ENCODE data around the gene NPTX2. TPM values are rescaled to one million over a fixed set of nuclear protein-coding genes. Genes with fewer than 3 reads are reported as not detected.

NPTX2 gene
- total RNA-seq (2021; ENCODE audit: unreplicated experiment) (not detected), Bru-seq, nascent RNA (not detected), BruChase-seq, experiment 1, labeled RNA remaining after a 6-hour chase (not detected), BruChase-seq, experiment 2, labeled RNA remaining after a 2-hour chase (not detected)
- polyA plus RNA-seq (2012): not detected in 2 replicates
- long read RNA-seq: 0 reads

- no peak within 1 kb of the TSS for H3K4me3 ChIP-seq (replicated peaks in 1 of 2; ENCODE audit: low read depth in 1 of 2, low read length in 2 of 2)
- intact Hi-C loops (cut with micrococcal nuclease): no loop called here
- H3K9me2 ChIP-seq (ENCODE audit: insufficient read depth): no peaks in the 10 kb centered on the region
- H3K36me3 ChIP-seq (ENCODE audit: control insufficient read depth in 1 of 2, insufficient read depth in 2 of 2, low read length in 2 of 2): no peaks in the 10 kb centered on the region
- H3K4me1 ChIP-seq (ENCODE audit: control insufficient read depth in 1 of 2, insufficient read depth in 2 of 2, low read length in 2 of 2): no peaks in the 10 kb centered on the region
- peaks cover 40% of the 10 kb centered on the region for H3K27me3 ChIP-seq (ENCODE audit: insufficient read depth, low read length)
- no peak within 1 kb of the TSS for H2AFZ ChIP-seq (ENCODE audit: low read depth, low read length, poor library complexity, severe bottlenecking)
- BruUV-seq (replicated peaks): no TSS peak
- H4K20me1 ChIP-seq (ENCODE audit: insufficient read depth): no peaks in the 10 kb centered on the region
- ChIA-PET RAD21 (ENCODE audit: low non-redundant PET in 1 of 2, low total read pairs in 2 of 2, uncharacterized antibody in 2 of 2, unreplicated experiment in 2 of 2) (no interaction called here), CTCF (no interaction called here), POLR2A (no interaction called here)
- no peaks in the 10 kb centered on the region for H3K79me2 ChIP-seq (ENCODE audit: insufficient read depth, low read length)
- no peak for ATAC-seq
- no peak within 1 kb of the TSS for H3K9ac ChIP-seq (ENCODE audit: low read length)
- DNase-seq (ENCODE audit: low read depth, low spot score): no peak
- TF ChIP-seq POLR2AphosphoS5 (IDR thresholded peaks at IDR 0.05; ENCODE audit: low read depth, low read length) (no peak), CEBPB (IDR thresholded peaks at IDR 0.05; ENCODE audit: low read depth) (no peak), ZFX (IDR thresholded peaks at IDR 0.05) (no peak), CBX3 (IDR thresholded peaks at IDR 0.05; ENCODE audit: low read depth) (no peak), TCF7L2 (IDR thresholded peaks at IDR 0.05; ENCODE audit: borderline replicate concordance, extremely low read depth, insufficient read depth, insufficient read length) (no peak), FOSL1 (IDR thresholded peaks at IDR 0.05; ENCODE audit: low read depth) (no peak), MAX (IDR thresholded peaks at IDR 0.05) (no peak), YY1 (IDR thresholded peaks at IDR 0.05; ENCODE audit: extremely low read depth, insufficient replicate concordance, low read depth, low read length) (no peak), REST (IDR thresholded peaks at IDR 0.05; ENCODE audit: low read depth) (no peak), POLR2A (IDR thresholded peaks at IDR 0.05; ENCODE audit: borderline replicate concordance, extremely low read depth, insufficient read depth, insufficient read length) (no peak), ELF1 (IDR thresholded peaks at IDR 0.05; ENCODE audit: borderline replicate concordance, low read depth) (no peak), SP1 (IDR thresholded peaks at IDR 0.05; ENCODE audit: low read depth) (no peak), JUND (IDR thresholded peaks at IDR 0.05) (no peak), SRF (IDR thresholded peaks at IDR 0.05; ENCODE audit: low read depth) (no peak), RAD21 (IDR thresholded peaks at IDR 0.05; ENCODE audit: low read depth) (no peak), EGR1 (IDR thresholded peaks at IDR 0.05; ENCODE audit: low read depth) (no peak), CTCF (IDR thresholded peaks at IDR 0.05 in 2 of 3, conservative IDR thresholded peaks at IDR 0.05 in 1 of 3; ENCODE audit: borderline replicate concordance in 1 of 3, insufficient read depth in 1 of 3, low read depth in 2 of 3, low read length in 2 of 3) (no peak), ZBTB33 (IDR thresholded peaks at IDR 0.05; ENCODE audit: extremely low read depth, insufficient replicate concordance, low read length) (no peak), EZH2phosphoT487 (IDR thresholded peaks at IDR 0.05; ENCODE audit: borderline replicate concordance) (no peak), SIN3A (IDR thresholded peaks at IDR 0.05; ENCODE audit: low read depth) (no peak)
- H3K9me3 ChIP-seq (ENCODE audit: control insufficient read depth in 1 of 2, insufficient read depth in 1 of 2, low read depth in 1 of 2, low read length in 2 of 2): no peaks in the 10 kb centered on the region
- H3K4me2 ChIP-seq (ENCODE audit: low read length): no peak within 1 kb of the TSS
- no peak within 1 kb of the TSS for H3K27ac ChIP-seq (ENCODE audit: low read depth, low read length)
Measured at GRCh38 chr7:98617051-98617959, at the start of gene NPTX2. Gene NPTX2 (plus strand): TSS chr7:98617285. CDS start chr7:98617462, 177 bp downstream.

Measured in HCT116 (cell line).